Lower leg skin (tissue), 3 donors: Measurements from ENCODE around the gene EYA2.

Experiments
- CTCF ChIP-seq, 3 donors: fragments of 450-650 bp; IDR thresholded peaks; one replicate each; pipeline ENCODE4 v1.5.1; 2016; ENCODE audit warnings: antibody characterized with exemption in 3 of 3, mild to moderate bottlenecking in 3 of 3, moderate library complexity in 2 of 3
- POLR2A ChIP-seq, 2 donors: fragments of 450-650 bp; IDR thresholded peaks; one replicate each; pipeline ENCODE4 v1.6.1; 2016 to 2017; ENCODE audit warnings: antibody characterized with exemption in 2 of 2, mild to moderate bottlenecking in 1 of 2, moderate library complexity in 1 of 2

GRCh38 chr20:47071646-47072185 is 177.1 kb downstream of the EYA2 start:
- TF ChIP-seq CTCF (IDR thresholded peaks at IDR 0.05) (no peak), POLR2A (IDR thresholded peaks at IDR 0.05) (no peak)
